Ovary (tissue), 3 donors: ENCODE data around the gene CALCB.

Experiments used
- POLR2A ChIP-seq: fragments of 450-650 bp; IDR thresholded peaks from one replicate; pipeline ENCODE4 v1.6.1; 2017; ENCODE audit warnings: antibody characterized with exemption, mild to moderate bottlenecking, moderate library complexity
- TF ChIP-seq, protein P1 (sequence below), 3 donors: fragments of 450-650 bp in 2 of 3; fragments of 200-600 bp in 1 of 3; IDR thresholded peaks; one replicate each; pipeline versions ENCODE4 v1.5.1 to v1.8.0; 2016 to 2022; ENCODE audit warnings: antibody characterized with exemption in 3 of 3, mild to moderate bottlenecking in 1 of 3
- donor health status: DM: no; HTN: no; CAD: no.

DNA sequence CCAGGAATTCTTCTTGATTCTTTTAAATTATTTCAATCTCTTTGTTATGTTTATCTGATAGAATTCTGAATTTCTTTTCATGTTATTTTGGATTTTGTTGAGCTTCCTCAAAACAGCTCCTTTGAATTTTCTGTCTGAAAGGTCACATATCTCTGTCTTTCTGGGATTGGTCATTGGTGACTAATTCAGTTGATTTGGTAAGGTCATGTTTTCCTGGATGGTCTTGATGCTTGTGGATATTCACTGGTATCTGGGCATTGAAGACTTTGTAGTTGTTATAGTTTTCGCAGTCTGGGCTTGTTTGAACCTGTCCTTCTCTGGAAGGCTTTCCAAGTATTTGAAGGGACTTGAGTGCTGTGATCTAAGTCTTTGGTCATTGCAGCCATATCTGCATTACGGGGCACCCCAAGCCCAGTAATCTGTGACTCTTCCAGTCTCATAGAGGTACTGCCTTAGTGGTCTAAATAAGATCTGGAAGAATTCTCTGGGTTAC lies 22.4 kb downstream of the CALCB start:
- TF ChIP-seq, protein P1, sequence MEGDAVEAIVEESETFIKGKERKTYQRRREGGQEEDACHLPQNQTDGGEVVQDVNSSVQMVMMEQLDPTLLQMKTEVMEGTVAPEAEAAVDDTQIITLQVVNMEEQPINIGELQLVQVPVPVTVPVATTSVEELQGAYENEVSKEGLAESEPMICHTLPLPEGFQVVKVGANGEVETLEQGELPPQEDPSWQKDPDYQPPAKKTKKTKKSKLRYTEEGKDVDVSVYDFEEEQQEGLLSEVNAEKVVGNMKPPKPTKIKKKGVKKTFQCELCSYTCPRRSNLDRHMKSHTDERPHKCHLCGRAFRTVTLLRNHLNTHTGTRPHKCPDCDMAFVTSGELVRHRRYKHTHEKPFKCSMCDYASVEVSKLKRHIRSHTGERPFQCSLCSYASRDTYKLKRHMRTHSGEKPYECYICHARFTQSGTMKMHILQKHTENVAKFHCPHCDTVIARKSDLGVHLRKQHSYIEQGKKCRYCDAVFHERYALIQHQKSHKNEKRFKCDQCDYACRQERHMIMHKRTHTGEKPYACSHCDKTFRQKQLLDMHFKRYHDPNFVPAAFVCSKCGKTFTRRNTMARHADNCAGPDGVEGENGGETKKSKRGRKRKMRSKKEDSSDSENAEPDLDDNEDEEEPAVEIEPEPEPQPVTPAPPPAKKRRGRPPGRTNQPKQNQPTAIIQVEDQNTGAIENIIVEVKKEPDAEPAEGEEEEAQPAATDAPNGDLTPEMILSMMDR (IDR thresholded peaks at IDR 0.05): no peak
- TF ChIP-seq POLR2A: no peak
